B cell (primary cell): ENCODE results near the gene CAT. TPM values are rescaled to one million over a fixed set of nuclear protein-coding genes. Genes with fewer than 3 reads are reported as not detected.

Source experiments
- ATAC-seq: fragments of 200-7000 bp; cut with Tn5 transposase; one replicate; pipeline ENCODE4 v1.10.0; 2021; ENCODE audit warnings: low read depth, mild to moderate bottlenecking, moderate number of reproducible peaks, moderate library complexity
- CTCF ChIA-PET: fragments of 350-600 bp; sonication (Branson Sonifier 250); formaldehyde crosslinking; loops from one replicate; lab custom pipeline; 2021; ENCODE audit warnings: antibody characterized with exemption, inconsistent platforms; lab: Charles Lee
- POLR2A ChIA-PET: fragments of 350-600 bp; sonication (Branson Sonifier 250); formaldehyde crosslinking; loops from one replicate; lab custom pipeline; 2021; ENCODE audit warnings: antibody characterized with exemption; lab: Charles Lee
- DNase-seq: peaks from one replicate; pipeline ENCODE4 v3.0.0; 2013
- H2AFZ ChIP-seq: 2 replicates; pipeline ENCODE4 v1.6.1; 2012; ENCODE audit warnings: mild to moderate bottlenecking, low read depth, low read length; ENCODE audit not compliant: insufficient read depth, poor library complexity, severe bottlenecking
- H3K27ac ChIP-seq, 2 donors: 1 replicate in 1 of 2; 2 replicates in 1 of 2; pipeline ENCODE4 v1.5.1; 2012 to 2013; ENCODE audit warnings: low read length in 2 of 2, mild to moderate bottlenecking in 2 of 2, moderate library complexity in 1 of 2
- H3K27me3 ChIP-seq, 4 experiments: fragments of 200-600 bp in 1 of 4; sonication (generic) in 1 of 4; replicated peaks in 1 of 4; 1 replicate in 2 of 4; 2 replicates in 2 of 4; pipeline versions ENCODE4 v1.6.1 to v1.7.0; 2013 to 2016; ENCODE audit warnings: low read length in 3 of 4, mild to moderate bottlenecking in 2 of 4, mixed read lengths in 1 of 4, moderate library complexity in 1 of 4; ENCODE audit not compliant: insufficient read depth in 4 of 4, control insufficient read depth in 3 of 4; ENCODE audit errors: control extremely low read depth in 1 of 4
- H3K36me3 ChIP-seq, 2 experiments: replicated peaks in 1 of 2; 1 replicate in 1 of 2; 2 replicates in 1 of 2; pipeline versions ENCODE4 v1.6.1 to v1.7.1; 2013; ENCODE audit warnings: low read length in 1 of 2; ENCODE audit not compliant: insufficient read depth in 2 of 2, control insufficient read depth in 1 of 2; ENCODE audit errors: control extremely low read depth in 1 of 2, extremely low read depth in 1 of 2
- H3K4me1 ChIP-seq, 2 donors: fragments of 200-600 bp in 1 of 2; sonication (generic) in 1 of 2; 1 replicate in 1 of 2; 2 replicates in 1 of 2; pipeline versions ENCODE4 v1.5.1 to v1.6.1; 2013 to 2017; ENCODE audit warnings: low read length in 2 of 2; ENCODE audit not compliant: control insufficient read depth in 2 of 2, insufficient read depth in 2 of 2
- H3K4me2 ChIP-seq: replicated peaks from 2 replicates; pipeline ENCODE3; 2012; ENCODE audit warnings: mild to moderate bottlenecking, low read depth, low read length; ENCODE audit not compliant: poor library complexity, severe bottlenecking
- H3K4me3 ChIP-seq, 5 experiments: fragments of 200-600 bp in 1 of 5; sonication (generic) in 1 of 5; 1 replicate in 3 of 5; 2 replicates in 2 of 5; pipeline versions ENCODE4 v1.5.1 to v1.7.0; 2011 to 2016; ENCODE audit warnings: low read length in 4 of 5, mild to moderate bottlenecking in 4 of 5, low read depth in 2 of 5, control low read depth in 1 of 5, moderate library complexity in 1 of 5; ENCODE audit not compliant: insufficient read depth in 1 of 5; ENCODE audit errors: control extremely low read depth in 1 of 5, extremely low read depth in 1 of 5
- H3K79me2 ChIP-seq: fragments of 200-600 bp; sonication (generic); one replicate; pipeline ENCODE4 v1.6.0; 2016; ENCODE audit warnings: low read length; ENCODE audit not compliant: control insufficient read depth, insufficient read depth
- H3K9ac ChIP-seq: fragments of 200-600 bp; sonication (generic); 2 replicates; pipeline ENCODE4 v1.6.1; 2017; ENCODE audit warnings: mild to moderate bottlenecking, low read length, moderate library complexity
- H3K9me3 ChIP-seq, 3 donors: one replicate each; pipeline versions ENCODE4 v1.6.1 to v1.7.1; 2013; ENCODE audit warnings: low read length in 2 of 3; ENCODE audit not compliant: control insufficient read depth in 2 of 3, insufficient read depth in 1 of 3; ENCODE audit errors: control extremely low read depth in 1 of 3
- H4K20me1 ChIP-seq: 2 replicates; pipeline ENCODE4 v1.6.0; 2012; ENCODE audit warnings: mild to moderate bottlenecking, low read length; ENCODE audit not compliant: insufficient read depth, control insufficient read depth, poor library complexity, severe bottlenecking
- H3K27ac Mint-ChIP-seq: one replicate; pipeline ENCODE4 v1.8.0; 2021; ENCODE audit warnings: mixed read lengths
- H3K27me3 Mint-ChIP-seq: one replicate; pipeline ENCODE4 v1.8.0; 2021; ENCODE audit warnings: mixed read lengths
- H3K4me1 Mint-ChIP-seq: one replicate; pipeline ENCODE4 v1.8.0; 2021; ENCODE audit warnings: mixed read lengths
- H3K4me3 Mint-ChIP-seq: one replicate; pipeline ENCODE4 v1.8.0; 2021; ENCODE audit warnings: mixed read lengths
- H3K9me3 Mint-ChIP-seq: one replicate; pipeline ENCODE4 v1.8.0; 2022; ENCODE audit warnings: mixed read lengths; ENCODE audit not compliant: insufficient read depth
- EZH2 ChIP-seq: IDR thresholded peaks from 2 replicates; pipeline ENCODE4 v1.6.1; 2012; ENCODE audit warnings: borderline replicate concordance, low read depth, mild to moderate bottlenecking, moderate library complexity, low read length; ENCODE audit not compliant: insufficient read depth, poor library complexity, severe bottlenecking
- WGBS: methylation state at CpG from one replicate; pipeline ENCODE4 v1.1.5; 2013; ENCODE audit warnings: missing lambda C conversion rate; ENCODE audit not compliant: insufficient coverage; 5-methylcytosine and 5-hydroxymethylcytosine counted together
- intact Hi-C: fragments of 100-400 bp; cut with micrococcal nuclease; formaldehyde crosslinking; loops from one replicate; pipeline ENCODE4 v1.10.0; 2022
- polyA plus RNA-seq: library from polyadenylated mRNA; depleted of rRNA; stranded (reverse); fragments of >200 nt; gene quantifications from 2 replicates; pipeline ENCODE4 v1.2.3, GENCODE V29; 2012
- total RNA-seq, 2 donors: library from RNA; stranded (reverse); fragments of 120-200 nt in 1 of 2; gene quantifications; 1 replicate in 1 of 2; 2 replicates in 1 of 2; pipeline versions ENCODE4 v1.2.3 to v1.2.4, GENCODE V29; 2013 to 2022
- TF ChIP-seq, protein P1 (sequence below): fragments of 200-600 bp; IDR thresholded peaks from one replicate; pipeline ENCODE4 v1.8.0; 2022; ENCODE audit warnings: antibody characterized with exemption, mild to moderate bottlenecking

The CAT gene
- total and polyA plus RNA-seq, 2 donors (not counting 1 experiment from before 2014, with no cell fraction given): 83.2 to 91.7 TPM

DNA sequence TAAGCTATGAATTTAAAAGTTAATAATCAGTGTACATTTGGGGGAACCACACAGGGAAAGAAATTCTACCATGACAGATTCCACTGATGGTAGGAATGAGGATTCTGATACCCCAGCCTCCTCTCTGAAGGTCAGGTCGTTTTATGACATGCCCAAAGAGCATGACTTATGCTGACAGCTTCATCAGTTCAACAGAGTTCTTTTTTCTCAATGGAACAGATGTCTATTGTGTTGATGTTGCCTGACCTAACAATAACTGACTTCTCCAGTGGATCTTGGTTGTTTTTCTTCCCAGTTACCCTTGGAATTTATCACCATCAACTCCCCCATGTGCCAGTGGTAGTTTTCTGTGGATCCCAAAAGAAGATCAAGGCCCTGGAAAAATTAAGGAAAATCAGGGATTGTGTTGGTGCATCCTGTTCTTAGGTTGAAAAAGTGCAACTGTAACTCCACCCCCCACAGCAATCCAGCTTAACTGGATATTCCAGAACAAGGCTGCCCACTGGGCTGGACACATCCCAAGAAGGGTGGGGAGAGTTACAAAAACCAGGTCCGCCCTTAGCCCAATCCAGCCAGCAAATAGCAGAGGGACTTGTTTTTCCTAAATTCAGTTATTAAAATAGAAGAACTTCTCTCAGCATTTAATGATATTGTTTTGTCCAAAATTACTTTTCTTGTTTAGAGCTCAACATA, 31.5 kb upstream of the CAT start:
- no peaks in the 10 kb centered on the region for H4K20me1 ChIP-seq
- CTCF ChIA-PET: no interaction called here
- H2AFZ ChIP-seq: no peak overlapping the region
- DNase-seq (no peak), ATAC-seq (no peak)
- Mint-ChIP-seq H3K27ac (no peak overlapping the region), H3K9me3 (peaks cover 3% of the 10 kb centered on the region), H3K4me1 (peaks cover 2% of the 10 kb centered on the region), H3K4me3 (no peak overlapping the region), H3K27me3 (peaks cover 40% of the 10 kb centered on the region)
- no peaks in the 10 kb centered on the region for H3K79me2 ChIP-seq
- no peak overlapping the region for H3K9ac ChIP-seq
- intact Hi-C loops: no loop called here
- no peak overlapping the region for H3K27ac ChIP-seq
- POLR2A ChIA-PET: interaction anchor here (0.8 kb wide), 1 partner anchor 993 kb away, joined by 3 read pairs; no protein-coding TSS in a partner anchor
- no CpG with 5 or more reads among the region's 2 CpGs for WGBS
- H3K4me1 ChIP-seq: no peaks in the 10 kb centered on the region
- H3K4me3 ChIP-seq: no peak overlapping the region
- TF ChIP-seq, protein P1, sequence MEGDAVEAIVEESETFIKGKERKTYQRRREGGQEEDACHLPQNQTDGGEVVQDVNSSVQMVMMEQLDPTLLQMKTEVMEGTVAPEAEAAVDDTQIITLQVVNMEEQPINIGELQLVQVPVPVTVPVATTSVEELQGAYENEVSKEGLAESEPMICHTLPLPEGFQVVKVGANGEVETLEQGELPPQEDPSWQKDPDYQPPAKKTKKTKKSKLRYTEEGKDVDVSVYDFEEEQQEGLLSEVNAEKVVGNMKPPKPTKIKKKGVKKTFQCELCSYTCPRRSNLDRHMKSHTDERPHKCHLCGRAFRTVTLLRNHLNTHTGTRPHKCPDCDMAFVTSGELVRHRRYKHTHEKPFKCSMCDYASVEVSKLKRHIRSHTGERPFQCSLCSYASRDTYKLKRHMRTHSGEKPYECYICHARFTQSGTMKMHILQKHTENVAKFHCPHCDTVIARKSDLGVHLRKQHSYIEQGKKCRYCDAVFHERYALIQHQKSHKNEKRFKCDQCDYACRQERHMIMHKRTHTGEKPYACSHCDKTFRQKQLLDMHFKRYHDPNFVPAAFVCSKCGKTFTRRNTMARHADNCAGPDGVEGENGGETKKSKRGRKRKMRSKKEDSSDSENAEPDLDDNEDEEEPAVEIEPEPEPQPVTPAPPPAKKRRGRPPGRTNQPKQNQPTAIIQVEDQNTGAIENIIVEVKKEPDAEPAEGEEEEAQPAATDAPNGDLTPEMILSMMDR: no peak
- TF ChIP-seq EZH2: no peak
- peaks cover 0 to under 1% (median 0%) of the 10 kb centered on the region in 3 donors for H3K9me3 ChIP-seq
- H3K36me3 ChIP-seq: no peaks in the 10 kb centered on the region
- H3K4me2 ChIP-seq: no peak overlapping the region
- peaks cover 0 to 5% (median 0%) of the 10 kb centered on the region in 4 experiments for H3K27me3 ChIP-seq

DNA sequence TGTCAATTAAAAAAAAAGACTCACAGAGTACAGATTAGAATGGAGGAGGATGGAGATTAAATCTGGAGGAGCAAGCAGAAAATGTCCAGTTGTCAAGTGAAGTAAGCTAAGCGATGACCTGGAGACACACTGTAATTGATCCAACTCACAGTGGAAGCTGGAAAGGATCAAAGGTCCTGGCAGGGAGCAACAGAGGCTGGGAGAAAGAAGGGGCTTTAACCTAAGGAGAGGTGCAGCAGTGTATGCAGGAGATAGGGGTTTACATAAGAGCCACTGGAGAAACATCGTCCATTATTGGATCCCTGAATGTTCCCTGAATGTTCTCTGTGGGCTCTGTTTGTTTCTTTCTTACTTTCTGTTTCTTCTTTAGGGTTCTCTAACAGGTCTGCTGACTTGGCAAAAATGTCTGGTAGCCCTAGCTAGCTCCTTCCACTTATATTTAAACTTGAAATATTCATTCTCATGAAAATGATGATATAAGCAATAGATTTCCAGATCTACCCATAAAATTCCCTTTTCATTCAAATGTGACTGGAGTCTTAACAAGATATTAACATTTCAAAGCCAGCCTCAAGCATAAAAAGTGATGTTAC, 30.1 kb upstream of the CAT start:
- Mint-ChIP-seq H3K4me1 (peaks cover 2% of the 10 kb centered on the region), H3K4me3 (no peak overlapping the region), H3K27ac (no peak overlapping the region), H3K27me3 (peaks cover 40% of the 10 kb centered on the region), H3K9me3 (peaks cover 4% of the 10 kb centered on the region)
- H3K27ac ChIP-seq: no peak overlapping the region
- no peak overlapping the region for H3K9ac ChIP-seq
- H3K9me3 ChIP-seq: peaks cover 4 to 7% (median 4%) of the 10 kb centered on the region in 3 donors
- ATAC-seq: no peak
- no peak overlapping the region for H3K4me2 ChIP-seq
- no peak for TF ChIP-seq EZH2
- TF ChIP-seq, protein P1: no peak
- H3K4me1 ChIP-seq: no peaks in the 10 kb centered on the region
- no peak overlapping the region for H2AFZ ChIP-seq
- WGBS: 94% methylated on average over 2 of the region's 2 CpGs
- ChIA-PET CTCF (no interaction called here), POLR2A (no interaction called here)
- no peak for DNase-seq
- H3K79me2 ChIP-seq: no peaks in the 10 kb centered on the region
- no peak overlapping the region for H3K4me3 ChIP-seq
- peaks cover 0 to 5% (median 0%) of the 10 kb centered on the region in 4 experiments for H3K27me3 ChIP-seq
- no peaks in the 10 kb centered on the region for H4K20me1 ChIP-seq
- no peaks in the 10 kb centered on the region for H3K36me3 ChIP-seq
- intact Hi-C loops: no loop called here
